Measurements from ENCODE around the gene MGAT4B. TPM values are rescaled to one million over a fixed set of nuclear protein-coding genes. Genes with fewer than 3 reads are reported as not detected.
"Not testable (repeated sequence)": the region's sequence is repeated elsewhere in the genome, so short reads cannot be mapped to it uniquely, and the experiment has no call there.

The MGAT4B gene
- total RNA-seq, 4 donors from 2014 or later: 28.3 to 86.0 (median 61.4) TPM

DNA sequence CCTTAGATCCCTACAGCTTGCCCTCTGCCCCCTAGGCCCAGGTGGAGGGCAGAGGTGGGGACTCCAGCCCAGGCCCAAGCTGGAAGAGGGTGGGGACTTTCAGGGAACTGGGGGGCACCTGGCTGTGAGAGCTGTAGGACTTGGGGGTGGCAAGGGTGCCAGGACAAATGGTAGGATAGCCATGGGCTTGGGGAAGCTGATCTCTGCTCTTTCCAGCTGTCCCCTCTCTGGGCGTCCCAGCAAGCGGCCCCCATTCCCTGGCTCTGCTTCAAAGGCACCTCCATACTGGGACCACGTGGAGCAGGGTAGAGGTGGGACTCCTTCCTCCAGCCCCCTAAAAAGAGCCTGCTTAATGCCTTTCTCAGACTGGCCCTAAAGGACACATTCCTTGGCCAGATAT is 12.5 kb downstream of the MGAT4B start:
- H3K36me3 ChIP-seq: peaks cover 0 to 14% of the 10 kb centered on the region in 2 donors
- peak overlapping the region in 2 of 4 donors; percentile 14 to 18 for H3K4me3 ChIP-seq
- DNase-seq: no peak
- no peaks in the 10 kb centered on the region for H3K9me3 ChIP-seq
- in situ Hi-C loops (cut with MboI; ENCODE audit: low sequenced_read_pairs in 4 of 4): no loop called here
- no peak for ATAC-seq
- peak overlapping the region in 3 of 4 donors; percentile 55 to 58 (median 57) for H3K27ac ChIP-seq
- TF ChIP-seq POLR2A (IDR thresholded peaks at IDR 0.05): no peak
- TF ChIP-seq, protein P1, sequence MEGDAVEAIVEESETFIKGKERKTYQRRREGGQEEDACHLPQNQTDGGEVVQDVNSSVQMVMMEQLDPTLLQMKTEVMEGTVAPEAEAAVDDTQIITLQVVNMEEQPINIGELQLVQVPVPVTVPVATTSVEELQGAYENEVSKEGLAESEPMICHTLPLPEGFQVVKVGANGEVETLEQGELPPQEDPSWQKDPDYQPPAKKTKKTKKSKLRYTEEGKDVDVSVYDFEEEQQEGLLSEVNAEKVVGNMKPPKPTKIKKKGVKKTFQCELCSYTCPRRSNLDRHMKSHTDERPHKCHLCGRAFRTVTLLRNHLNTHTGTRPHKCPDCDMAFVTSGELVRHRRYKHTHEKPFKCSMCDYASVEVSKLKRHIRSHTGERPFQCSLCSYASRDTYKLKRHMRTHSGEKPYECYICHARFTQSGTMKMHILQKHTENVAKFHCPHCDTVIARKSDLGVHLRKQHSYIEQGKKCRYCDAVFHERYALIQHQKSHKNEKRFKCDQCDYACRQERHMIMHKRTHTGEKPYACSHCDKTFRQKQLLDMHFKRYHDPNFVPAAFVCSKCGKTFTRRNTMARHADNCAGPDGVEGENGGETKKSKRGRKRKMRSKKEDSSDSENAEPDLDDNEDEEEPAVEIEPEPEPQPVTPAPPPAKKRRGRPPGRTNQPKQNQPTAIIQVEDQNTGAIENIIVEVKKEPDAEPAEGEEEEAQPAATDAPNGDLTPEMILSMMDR (IDR thresholded peaks at IDR 0.05 in 4 of 5, conservative IDR thresholded peaks at IDR 0.05 in 1 of 5): no peak
- no peaks in the 10 kb centered on the region for H3K27me3 ChIP-seq
- H3K4me1 ChIP-seq: peaks cover 17 to 22% of the 10 kb centered on the region in 2 donors
- intact Hi-C loops (cut with DNase I; ENCODE audit: low total_unique reads): no loop called here

DNA sequence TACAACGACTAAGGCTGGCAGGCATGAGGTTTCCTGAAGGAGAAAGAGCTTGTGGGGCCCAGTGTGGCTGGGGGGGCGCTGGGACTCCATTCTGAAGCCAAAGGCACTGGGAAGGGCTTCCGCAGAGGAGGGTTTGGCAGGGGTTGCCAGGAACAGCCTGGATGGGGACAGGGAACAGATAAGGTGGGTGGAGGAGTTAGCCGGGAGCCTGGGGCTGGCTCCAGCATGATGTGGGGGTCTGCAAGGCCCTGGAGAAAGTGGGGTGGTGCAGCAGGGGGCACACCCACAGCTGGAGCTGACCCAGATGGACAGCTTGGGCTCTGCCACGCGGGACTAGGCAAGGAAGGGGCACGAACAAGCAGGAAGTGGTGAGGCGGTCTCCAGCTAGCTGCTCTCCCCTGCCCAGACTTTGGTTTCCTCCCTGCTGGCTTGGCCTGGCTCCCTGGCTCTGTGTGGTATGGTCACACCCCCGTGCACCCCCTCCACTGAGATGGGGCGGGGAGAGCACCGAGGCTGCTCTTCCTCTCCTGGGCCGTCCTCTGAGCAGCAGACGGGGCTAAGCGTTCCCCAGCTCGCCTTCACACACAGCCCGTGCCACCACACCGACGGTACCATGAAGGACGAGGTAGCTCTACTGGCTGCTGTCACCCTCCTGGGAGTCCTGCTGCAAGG is 13.1 kb downstream of the MGAT4B start, which contains the start of gene LTC4S:
Gene LTC4S (plus strand): TSS at position 519 of the 672 bp plus-strand sequence. CDS start 95 bp downstream, at position 614.
- no peak for ATAC-seq
- Histone ChIP-seq H3K27ac (peak within 1 kb of the TSS in 3 of 4 donors; percentile 55 to 58 (median 57)), H3K27me3 (no peaks in the 10 kb centered on the region), H3K4me1 (peaks cover 17 to 22% of the 10 kb centered on the region in 2 donors), H3K4me3 (peak within 1 kb of the TSS in 2 of 4 donors; percentile 14 to 18), H3K9me3 (no peaks in the 10 kb centered on the region), H3K36me3 (peaks cover 0 to 9% of the 10 kb centered on the region in 2 donors)
- DNase-seq: peak; percentile 56 to 60
- in situ Hi-C loops (cut with MboI; ENCODE audit: low sequenced_read_pairs in 4 of 4) (no loop called here), intact Hi-C loops (cut with DNase I; ENCODE audit: low total_unique reads) (no loop called here)
- TF ChIP-seq, protein P1 (IDR thresholded peaks at IDR 0.05 in 4 of 5, conservative IDR thresholded peaks at IDR 0.05 in 1 of 5): no peak
- TF ChIP-seq POLR2A (IDR thresholded peaks at IDR 0.05): peak in 1 of 2 donors; percentile 6

DNA sequence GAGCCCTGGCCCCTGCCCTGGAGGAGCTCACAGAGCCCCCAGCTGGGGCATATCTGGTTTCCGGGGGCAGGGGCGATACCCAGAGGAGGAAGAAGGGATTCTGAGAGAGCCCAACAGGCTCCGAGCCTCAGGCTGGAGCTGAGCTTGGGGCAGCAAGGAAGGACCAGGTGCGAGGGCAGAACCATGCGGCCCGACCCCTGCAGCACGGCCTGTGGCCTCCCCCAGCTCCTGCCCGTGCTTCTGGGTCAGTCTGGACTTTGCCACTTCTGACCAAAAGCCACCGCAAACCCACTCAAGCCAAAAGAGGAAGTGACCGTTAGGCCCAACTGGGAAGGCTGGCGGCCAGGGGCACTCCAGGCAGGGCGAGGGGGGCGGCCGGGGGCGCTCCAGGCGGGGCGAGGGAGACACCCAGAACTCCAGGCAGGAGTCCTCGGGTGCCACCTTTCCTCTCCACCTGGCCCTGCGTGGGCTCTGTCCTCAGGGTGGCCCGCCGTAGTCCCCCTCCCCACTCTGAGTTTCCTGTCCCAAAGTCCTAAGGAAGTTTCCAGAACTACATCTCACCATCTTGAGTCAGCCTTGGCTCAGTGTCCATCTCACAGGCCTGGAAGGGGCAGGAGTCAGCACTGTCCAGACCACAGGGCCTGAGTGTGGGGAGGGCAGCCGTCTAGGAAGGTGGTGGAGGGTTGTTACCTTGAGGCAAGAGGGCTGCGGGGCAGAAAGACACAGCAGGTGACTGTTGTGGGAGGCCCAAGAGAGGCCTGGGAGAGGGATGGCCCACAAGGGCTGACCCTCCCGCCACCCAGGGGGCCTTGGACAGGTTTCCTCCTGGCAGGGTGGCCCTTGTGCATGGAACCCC is 13.8 kb downstream of the MGAT4B start:
- no peak for ATAC-seq
- DNase-seq: no peak

DNA sequence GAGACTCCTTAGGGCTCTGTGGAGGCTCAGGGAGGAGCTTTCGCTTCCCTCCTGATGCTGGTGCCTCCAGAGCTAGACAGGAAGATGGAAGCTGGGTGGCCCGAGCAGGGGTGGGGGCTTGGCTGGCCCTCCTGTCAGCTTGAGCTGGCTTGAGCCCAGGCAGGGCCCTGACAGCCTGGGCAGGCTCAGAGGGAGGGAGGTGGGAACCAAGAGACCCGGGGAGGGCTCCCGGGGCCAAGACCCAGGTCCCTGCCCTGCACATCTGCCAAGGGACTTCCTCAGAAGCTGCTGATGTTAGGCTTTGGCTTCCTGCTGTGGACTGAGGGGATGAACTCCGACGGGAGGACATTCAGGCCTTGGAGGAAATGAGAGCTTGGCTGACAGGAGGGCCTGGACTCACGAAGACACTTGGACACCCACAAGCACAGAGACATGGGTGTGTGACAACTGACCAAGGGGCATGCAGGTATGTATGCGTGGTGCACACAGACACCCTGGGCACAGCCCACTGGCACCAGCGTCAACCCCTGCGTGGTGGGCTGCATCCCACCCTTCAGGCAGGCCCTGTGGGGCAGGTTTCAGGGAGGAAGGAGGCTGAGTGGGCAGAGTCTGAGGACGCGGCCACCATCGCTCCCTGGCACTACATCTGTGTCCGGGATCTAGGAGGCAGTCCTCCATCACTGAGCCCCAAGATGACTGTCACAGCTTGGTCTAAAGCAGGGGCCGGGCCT is 14.6 kb downstream of the MGAT4B start:
- DNase-seq: peak in 1 of 2 donors; percentile 34

More for the DNA sequence above, 13.8 kb downstream of the MGAT4B start:
- Histone ChIP-seq H3K27me3 (no peaks in the 10 kb centered on the region), H3K4me1 (peaks cover 17 to 22% of the 10 kb centered on the region in 2 donors), H3K36me3 (peaks cover 0 to under 1% of the 10 kb centered on the region in 2 donors), H3K9me3 (no peaks in the 10 kb centered on the region), H3K4me3 (no peak overlapping the region), H3K27ac (peak overlapping the region in 3 of 4 donors; percentile 55 to 58 (median 57))
- in situ Hi-C loops (cut with MboI; ENCODE audit: low sequenced_read_pairs in 4 of 4) (no loop called here), intact Hi-C loops (cut with DNase I; ENCODE audit: low total_unique reads) (no loop called here)
- TF ChIP-seq, protein P1 (IDR thresholded peaks at IDR 0.05 in 4 of 5, conservative IDR thresholded peaks at IDR 0.05 in 1 of 5): no peak
- TF ChIP-seq POLR2A (IDR thresholded peaks at IDR 0.05): no peak

DNA sequence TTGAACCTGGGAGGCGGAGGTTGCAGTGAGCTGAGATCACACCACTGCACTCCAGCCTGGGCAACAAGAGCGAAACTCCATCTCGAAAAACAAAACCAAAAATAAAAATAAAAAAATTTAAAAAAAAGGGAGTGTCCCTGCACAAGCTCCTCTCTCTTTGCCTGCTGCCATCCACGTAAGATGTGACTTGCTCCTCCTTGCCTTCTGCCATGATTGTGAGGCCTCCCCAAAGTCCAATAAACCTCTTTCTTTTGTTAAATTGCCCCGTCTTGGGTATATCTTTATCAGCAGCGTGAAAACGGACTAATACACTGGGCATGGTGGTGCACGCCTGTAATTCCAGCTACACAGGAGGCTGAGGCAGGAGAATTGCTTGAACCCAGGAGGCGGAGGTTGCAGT is 17.4 kb downstream of the MGAT4B start:
- H3K27me3 ChIP-seq; H3K36me3 ChIP-seq; H3K27ac ChIP-seq; in situ Hi-C loops (cut with MboI; ENCODE audit: low sequenced_read_pairs in 4 of 4); H3K9me3 ChIP-seq; H3K4me1 ChIP-seq; H3K4me3 ChIP-seq; ATAC-seq; intact Hi-C loops (cut with DNase I; ENCODE audit: low total_unique reads); DNase-seq: not testable (repeated sequence)

More for the DNA sequence above, 14.6 kb downstream of the MGAT4B start:
- in situ Hi-C loops (cut with MboI; ENCODE audit: low sequenced_read_pairs in 4 of 4) (no loop called here), intact Hi-C loops (cut with DNase I; ENCODE audit: low total_unique reads) (no loop called here)
- H3K27ac ChIP-seq: peak overlapping the region in 3 of 4 donors; percentile 55 to 58 (median 57)
- H3K4me3 ChIP-seq: no peak overlapping the region
- TF ChIP-seq, protein P1 (IDR thresholded peaks at IDR 0.05 in 4 of 5, conservative IDR thresholded peaks at IDR 0.05 in 1 of 5): no peak
- no peak for TF ChIP-seq POLR2A (IDR thresholded peaks at IDR 0.05)
- H3K9me3 ChIP-seq: no peaks in the 10 kb centered on the region
- no peaks in the 10 kb centered on the region for H3K27me3 ChIP-seq
- peaks cover 17 to 22% of the 10 kb centered on the region in 2 donors for H3K4me1 ChIP-seq
- ATAC-seq: no peak
- no peaks in the 10 kb centered on the region for H3K36me3 ChIP-seq

Measured in gastrocnemius medialis (tissue), 4 donors.